HepG2 (cell line): ENCODE measurements around the gene EIF3L. TPM values are rescaled to one million over a fixed set of nuclear protein-coding genes. Genes with fewer than 3 reads are reported as not detected.

ENCODE experiments used
- ATF7-NPFF ChIP-seq: sonication (generic); formaldehyde crosslinking; IDR thresholded peaks from 2 replicates; pipeline ENCODE4 v1.8.1; 2023; ENCODE audit warnings: mild to moderate bottlenecking, low read depth, missing genetic modification reagents, moderate library complexity
- CAMTA2 ChIP-seq: sonication (generic); formaldehyde crosslinking; IDR thresholded peaks from 2 replicates; pipeline ENCODE4 v1.4.0; 2020; ENCODE audit warnings: mild to moderate bottlenecking, missing genetic modification reagents, borderline replicate concordance
- HNRNPK ChIP-seq: fragments of 200-400 bp; formaldehyde crosslinking; IDR thresholded peaks from 2 replicates; pipeline ENCODE4 v1.6.1; 2018; ENCODE audit warnings: low read length, low read depth, moderate library complexity, mild to moderate bottlenecking; ENCODE audit not compliant: poor library complexity, severe bottlenecking
- MTA1 ChIP-seq: sonication (generic); formaldehyde crosslinking; IDR thresholded peaks from 2 replicates; pipeline ENCODE4 v1.4.0; 2020; ENCODE audit warnings: missing genetic modification reagents, mild to moderate bottlenecking, borderline replicate concordance
- RXRB ChIP-seq: IDR thresholded peaks from 2 replicates; pipeline ENCODE4 v1.6.1; 2016; ENCODE audit warnings: borderline replicate concordance, missing genetic modification reagents, missing compliant biosample characterization
- TOE1 ChIP-seq: sonication (generic); formaldehyde crosslinking; IDR thresholded peaks from 2 replicates; pipeline ENCODE4 v1.4.0; 2020; ENCODE audit warnings: mild to moderate bottlenecking, missing genetic modification reagents
- ZC3H4 ChIP-seq: sonication (generic); formaldehyde crosslinking; IDR thresholded peaks from 2 replicates; pipeline ENCODE4 v1.4.0; 2020; ENCODE audit warnings: missing genetic modification reagents, borderline replicate concordance
- ZNF234 ChIP-seq: sonication (generic); formaldehyde crosslinking; conservative IDR thresholded peaks from 2 replicates; pipeline ENCODE4 v1.5.1; 2020; ENCODE audit warnings: mild to moderate bottlenecking, missing genetic modification reagents
- ZNF256 ChIP-seq: sonication (generic); formaldehyde crosslinking; conservative IDR thresholded peaks from 2 replicates; pipeline ENCODE4 v1.4.0; 2020; ENCODE audit warnings: missing genetic modification reagents
- ZSCAN30 ChIP-seq: sonication (generic); formaldehyde crosslinking; IDR thresholded peaks from 2 replicates; pipeline ENCODE4 v1.5.0; 2020; ENCODE audit warnings: mild to moderate bottlenecking, missing genetic modification reagents
- ZZZ3 ChIP-seq: sonication (generic); formaldehyde crosslinking; IDR thresholded peaks from 2 replicates; pipeline ENCODE4 v1.4.0; 2020; ENCODE audit warnings: missing genetic modification reagents, mild to moderate bottlenecking, borderline replicate concordance
- polyA plus RNA-seq, 8 experiments: library from polyadenylated mRNA; depleted of rRNA in 3 of 8; stranded (reverse) in 7 of 8; unstranded in 1 of 8; fragments of >200 nt; fragmentation: Illumina TruSeq in 4 of 8; extraction: Trizol in 4 of 8; gene quantifications; 2 replicates each; pipeline versions ENCODE4 v1.2.1 to v1.2.3, GENCODE V29; 2011 to 2016; ENCODE audit warnings: low read depth in 4 of 8, missing spikeins in 1 of 8, mixed read lengths in 1 of 8; ENCODE audit not compliant: insufficient read depth in 1 of 8
- total RNA-seq, 5 experiments: library from RNA; depleted of rRNA; stranded (reverse); fragments of >200 nt; fragmentation: Illumina TruSeq; extraction: Trizol; gene quantifications; 2 replicates each; pipeline ENCODE4 v1.2.3, GENCODE V29; 2016; ENCODE audit warnings: low read depth in 1 of 5
- TF ChIP-seq, protein P1 (sequence below): sonication (generic); formaldehyde crosslinking; IDR thresholded peaks from 2 replicates; pipeline ENCODE4 v1.5.0; 2020; ENCODE audit warnings: mild to moderate bottlenecking, missing genetic modification reagents, borderline replicate concordance
- TF ChIP-seq, protein P2 (sequence below): sonication (generic); formaldehyde crosslinking; IDR thresholded peaks from 2 replicates; pipeline ENCODE4 v1.8.1; 2023; ENCODE audit warnings: missing genetic modification reagents, mild to moderate bottlenecking, borderline replicate concordance
- TF ChIP-seq, protein P3 (sequence below): sonication (generic); formaldehyde crosslinking; IDR thresholded peaks from 2 replicates; pipeline ENCODE4 v1.4.0; 2020; ENCODE audit warnings: mild to moderate bottlenecking, missing genetic modification reagents
- TF ChIP-seq, protein P4 (sequence below): IDR thresholded peaks from 2 replicates; pipeline ENCODE4 v1.6.1; 2016; ENCODE audit warnings: missing compliant biosample characterization, missing genetic modification reagents, borderline replicate concordance
- TF ChIP-seq, protein P5 (sequence below): sonication (generic); formaldehyde crosslinking; IDR thresholded peaks from 2 replicates; pipeline ENCODE4 v1.8.0; 2022; ENCODE audit warnings: mild to moderate bottlenecking, missing genetic modification reagents, borderline replicate concordance

The EIF3L gene
- total and polyA plus RNA-seq, 2 of the 13 experiments (the other 11 are each of a cell fraction or from before 2014, with no cell fraction given): 514 to 793 TPM

DNA sequence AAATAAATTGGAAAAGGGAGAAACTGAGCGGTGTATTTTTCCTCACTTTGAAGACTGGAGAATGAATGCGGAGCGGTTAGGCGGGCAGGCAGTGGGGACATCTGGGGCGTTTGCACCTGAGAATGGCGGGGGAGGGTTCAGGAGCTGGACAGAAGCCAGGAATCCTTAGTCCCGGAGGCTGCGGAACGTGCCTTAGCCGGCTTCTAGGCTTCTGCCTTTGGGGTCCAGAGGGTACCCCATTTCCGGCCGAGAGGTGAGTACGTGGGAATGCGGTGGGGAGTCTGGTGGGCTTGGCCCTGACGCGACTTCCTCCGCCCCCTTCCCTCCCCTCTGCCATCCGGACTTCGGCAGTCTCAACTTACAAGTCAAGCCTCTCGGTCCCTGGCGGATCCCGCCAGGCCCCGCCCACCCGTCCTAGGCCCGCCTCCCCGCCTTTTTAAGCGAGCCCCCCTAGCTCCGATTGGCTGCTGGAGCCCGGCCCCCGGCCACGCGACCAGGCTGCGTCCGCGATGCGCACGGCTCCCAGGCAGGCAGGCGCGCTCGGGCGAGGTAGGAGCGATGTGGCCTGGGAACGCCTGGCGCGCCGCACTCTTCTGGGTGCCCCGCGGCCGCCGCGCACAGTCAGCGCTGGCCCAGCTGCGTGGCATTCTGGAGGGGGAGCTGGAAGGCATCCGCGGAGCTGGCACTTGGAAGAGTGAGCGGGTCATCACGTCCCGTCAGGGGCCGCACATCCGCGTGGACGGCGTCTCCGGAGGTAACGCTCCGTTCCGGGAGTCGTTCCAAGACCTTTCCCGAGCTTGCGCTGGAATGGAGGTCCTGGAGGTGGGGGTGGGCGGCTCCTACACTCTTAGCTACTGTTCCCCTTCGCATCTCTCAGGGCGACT is 41.6 kb upstream of the EIF3L start, which contains the start of gene GCAT (continued):
- TF ChIP-seq, protein P1, sequence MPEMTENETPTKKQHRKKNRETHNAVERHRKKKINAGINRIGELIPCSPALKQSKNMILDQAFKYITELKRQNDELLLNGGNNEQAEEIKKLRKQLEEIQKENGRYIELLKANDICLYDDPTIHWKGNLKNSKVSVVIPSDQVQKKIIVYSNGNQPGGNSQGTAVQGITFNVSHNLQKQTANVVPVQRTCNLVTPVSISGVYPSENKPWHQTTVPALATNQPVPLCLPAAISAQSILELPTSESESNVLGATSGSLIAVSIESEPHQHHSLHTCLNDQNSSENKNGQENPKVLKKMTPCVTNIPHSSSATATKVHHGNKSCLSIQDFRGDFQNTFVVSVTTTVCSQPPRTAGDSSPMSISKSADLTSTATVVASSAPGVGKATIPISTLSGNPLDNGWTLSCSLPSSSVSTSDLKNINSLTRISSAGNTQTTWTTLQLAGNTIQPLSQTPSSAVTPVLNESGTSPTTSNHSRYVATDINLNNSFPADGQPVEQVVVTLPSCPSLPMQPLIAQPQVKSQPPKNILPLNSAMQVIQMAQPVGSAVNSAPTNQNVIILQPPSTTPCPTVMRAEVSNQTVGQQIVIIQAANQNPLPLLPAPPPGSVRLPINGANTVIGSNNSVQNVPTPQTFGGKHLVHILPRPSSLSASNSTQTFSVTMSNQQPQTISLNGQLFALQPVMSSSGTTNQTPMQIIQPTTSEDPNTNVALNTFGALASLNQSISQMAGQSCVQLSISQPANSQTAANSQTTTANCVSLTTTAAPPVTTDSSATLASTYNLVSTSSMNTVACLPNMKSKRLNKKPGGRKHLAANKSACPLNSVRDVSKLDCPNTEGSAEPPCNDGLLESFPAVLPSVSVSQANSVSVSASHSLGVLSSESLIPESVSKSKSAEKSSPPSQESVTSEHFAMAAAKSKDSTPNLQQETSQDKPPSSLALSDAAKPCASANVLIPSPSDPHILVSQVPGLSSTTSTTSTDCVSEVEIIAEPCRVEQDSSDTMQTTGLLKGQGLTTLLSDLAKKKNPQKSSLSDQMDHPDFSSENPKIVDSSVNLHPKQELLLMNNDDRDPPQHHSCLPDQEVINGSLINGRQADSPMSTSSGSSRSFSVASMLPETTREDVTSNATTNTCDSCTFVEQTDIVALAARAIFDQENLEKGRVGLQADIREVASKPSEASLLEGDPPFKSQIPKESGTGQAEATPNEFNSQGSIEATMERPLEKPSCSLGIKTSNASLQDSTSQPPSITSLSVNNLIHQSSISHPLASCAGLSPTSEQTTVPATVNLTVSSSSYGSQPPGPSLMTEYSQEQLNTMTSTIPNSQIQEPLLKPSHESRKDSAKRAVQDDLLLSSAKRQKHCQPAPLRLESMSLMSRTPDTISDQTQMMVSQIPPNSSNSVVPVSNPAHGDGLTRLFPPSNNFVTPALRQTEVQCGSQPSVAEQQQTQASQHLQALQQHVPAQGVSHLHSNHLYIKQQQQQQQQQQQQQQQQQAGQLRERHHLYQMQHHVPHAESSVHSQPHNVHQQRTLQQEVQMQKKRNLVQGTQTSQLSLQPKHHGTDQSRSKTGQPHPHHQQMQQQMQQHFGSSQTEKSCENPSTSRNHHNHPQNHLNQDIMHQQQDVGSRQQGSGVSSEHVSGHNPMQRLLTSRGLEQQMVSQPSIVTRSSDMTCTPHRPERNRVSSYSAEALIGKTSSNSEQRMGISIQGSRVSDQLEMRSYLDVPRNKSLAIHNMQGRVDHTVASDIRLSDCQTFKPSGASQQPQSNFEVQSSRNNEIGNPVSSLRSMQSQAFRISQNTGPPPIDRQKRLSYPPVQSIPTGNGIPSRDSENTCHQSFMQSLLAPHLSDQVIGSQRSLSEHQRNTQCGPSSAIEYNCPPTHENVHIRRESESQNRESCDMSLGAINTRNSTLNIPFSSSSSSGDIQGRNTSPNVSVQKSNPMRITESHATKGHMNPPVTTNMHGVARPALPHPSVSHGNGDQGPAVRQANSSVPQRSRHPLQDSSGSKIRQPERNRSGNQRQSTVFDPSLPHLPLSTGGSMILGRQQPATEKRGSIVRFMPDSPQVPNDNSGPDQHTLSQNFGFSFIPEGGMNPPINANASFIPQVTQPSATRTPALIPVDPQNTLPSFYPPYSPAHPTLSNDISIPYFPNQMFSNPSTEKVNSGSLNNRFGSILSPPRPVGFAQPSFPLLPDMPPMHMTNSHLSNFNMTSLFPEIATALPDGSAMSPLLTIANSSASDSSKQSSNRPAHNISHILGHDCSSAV (CRISPR knock-in tag): no peak
- TF ChIP-seq ATF7-NPFF (CRISPR knock-in tag) (peak; percentile 13), MTA1 (CRISPR knock-in tag) (peak; percentile 27; the same call in 1 of the 2 replicates), ZC3H4 (CRISPR knock-in tag) (peak; percentile 88; the same call in 1 of the 2 replicates), TOE1 (no peak), ZSCAN30 (CRISPR knock-in tag) (no peak), CAMTA2 (CRISPR knock-in tag) (no peak), HNRNPK (peak; percentile 76), ZZZ3 (no peak), RXRB (peak; percentile 59; the same call in 1 of the 2 replicates), ZNF234 (no peak), ZNF256 (no peak)
- TF ChIP-seq, protein P2, sequence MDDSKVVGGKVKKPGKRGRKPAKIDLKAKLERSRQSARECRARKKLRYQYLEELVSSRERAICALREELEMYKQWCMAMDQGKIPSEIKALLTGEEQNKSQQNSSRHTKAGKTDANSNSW (CRISPR knock-in tag): no peak
- TF ChIP-seq, protein P3, sequence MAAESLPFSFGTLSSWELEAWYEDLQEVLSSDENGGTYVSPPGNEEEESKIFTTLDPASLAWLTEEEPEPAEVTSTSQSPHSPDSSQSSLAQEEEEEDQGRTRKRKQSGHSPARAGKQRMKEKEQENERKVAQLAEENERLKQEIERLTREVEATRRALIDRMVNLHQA: no peak
- TF ChIP-seq, protein P4, sequence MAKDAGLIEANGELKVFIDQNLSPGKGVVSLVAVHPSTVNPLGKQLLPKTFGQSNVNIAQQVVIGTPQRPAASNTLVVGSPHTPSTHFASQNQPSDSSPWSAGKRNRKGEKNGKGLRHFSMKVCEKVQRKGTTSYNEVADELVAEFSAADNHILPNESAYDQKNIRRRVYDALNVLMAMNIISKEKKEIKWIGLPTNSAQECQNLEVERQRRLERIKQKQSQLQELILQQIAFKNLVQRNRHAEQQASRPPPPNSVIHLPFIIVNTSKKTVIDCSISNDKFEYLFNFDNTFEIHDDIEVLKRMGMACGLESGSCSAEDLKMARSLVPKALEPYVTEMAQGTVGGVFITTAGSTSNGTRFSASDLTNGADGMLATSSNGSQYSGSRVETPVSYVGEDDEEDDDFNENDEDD: peak; percentile 76
- TF ChIP-seq, protein P5, sequence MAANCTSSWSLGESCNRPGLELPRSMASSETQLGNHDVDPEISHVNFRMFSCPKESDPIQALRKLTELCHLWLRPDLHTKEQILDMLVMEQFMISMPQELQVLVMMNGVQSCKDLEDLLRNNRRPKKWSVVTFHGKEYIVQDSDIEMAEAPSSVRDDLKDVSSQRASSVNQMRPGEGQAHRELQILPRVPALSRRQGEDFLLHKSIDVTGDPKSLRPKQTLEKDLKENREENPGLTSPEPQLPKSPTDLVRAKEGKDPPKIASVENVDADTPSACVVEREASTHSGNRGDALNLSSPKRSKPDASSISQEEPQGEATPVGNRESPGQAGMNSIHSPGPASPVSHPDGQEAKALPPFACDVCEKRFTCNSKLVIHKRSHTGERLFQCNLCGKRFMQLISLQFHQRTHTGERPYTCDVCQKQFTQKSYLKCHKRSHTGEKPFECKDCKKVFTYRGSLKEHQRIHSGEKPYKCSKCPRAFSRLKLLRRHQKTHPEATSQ (CRISPR knock-in tag): no peak
